CD14-positive monocyte (primary cell): ENCODE results near the gene CTNNA3. TPM values are rescaled to one million over a fixed set of nuclear protein-coding genes. Genes with fewer than 3 reads are reported as not detected.

Experiments used
- DNase-seq, 3 donors: peaks; one replicate each; pipeline ENCODE4 v3.0.0-alpha.2; 2011 to 2022
- H2AFZ ChIP-seq: 2 replicates; pipeline ENCODE4 v1.6.0; 2012; ENCODE audit warnings: mild to moderate bottlenecking, low read depth, low read length, inconsistent platforms; ENCODE audit not compliant: insufficient read depth, poor library complexity, severe bottlenecking
- H3K27ac ChIP-seq, 2 donors: 1 replicate in 1 of 2; 2 replicates in 1 of 2; pipeline ENCODE4 v1.5.1; 2012 to 2013; ENCODE audit warnings: low read length in 2 of 2, control low read depth in 1 of 2, inconsistent platforms in 1 of 2, low read depth in 1 of 2, mild to moderate bottlenecking in 1 of 2
- H3K27me3 ChIP-seq, 2 donors: one replicate each; pipeline versions ENCODE4 v1.6.0 to v1.6.1; 2011 to 2013; ENCODE audit warnings: low read length in 2 of 2; ENCODE audit not compliant: control insufficient read depth in 2 of 2, insufficient read depth in 2 of 2
- H3K36me3 ChIP-seq, 2 donors: replicated peaks in 1 of 2; 1 replicate in 1 of 2; 2 replicates in 1 of 2; pipeline versions ENCODE4 v1.5.1 to v1.6.1; 2012 to 2013; ENCODE audit warnings: low read length in 2 of 2, control low read depth in 1 of 2, inconsistent platforms in 1 of 2, mild to moderate bottlenecking in 1 of 2; ENCODE audit not compliant: insufficient read depth in 2 of 2, control insufficient read depth in 1 of 2
- H3K4me1 ChIP-seq, 2 donors: 1 replicate in 1 of 2; 2 replicates in 1 of 2; pipeline versions ENCODE4 v1.5.1 to v1.6.1; 2012 to 2013; ENCODE audit warnings: low read length in 2 of 2, control low read depth in 1 of 2, inconsistent platforms in 1 of 2, mild to moderate bottlenecking in 1 of 2, moderate library complexity in 1 of 2; ENCODE audit not compliant: insufficient read depth in 2 of 2, control insufficient read depth in 1 of 2
- H3K4me2 ChIP-seq: replicated peaks from 2 replicates; pipeline ENCODE3; 2012; ENCODE audit warnings: low read length, moderate library complexity, mild to moderate bottlenecking; ENCODE audit not compliant: poor library complexity, severe bottlenecking; ENCODE audit errors: extremely low read depth
- H3K4me3 ChIP-seq, 3 experiments: fragments of 200-600 bp in 1 of 3; sonication (generic) in 1 of 3; replicated peaks in 1 of 3; 1 replicate in 2 of 3; 2 replicates in 1 of 3; pipeline ENCODE4 v1.5.1; 2011 to 2013; ENCODE audit warnings: low read length in 3 of 3, mild to moderate bottlenecking in 3 of 3, control low read depth in 2 of 3, low read depth in 2 of 3, inconsistent platforms in 1 of 3, moderate library complexity in 1 of 3
- H3K79me2 ChIP-seq: 2 replicates; pipeline ENCODE4 v1.6.0; 2012; ENCODE audit warnings: mild to moderate bottlenecking, control low read depth, inconsistent platforms, low read length, moderate library complexity; ENCODE audit not compliant: insufficient read depth
- H3K9ac ChIP-seq: 2 replicates; pipeline ENCODE4 v1.6.0; 2017; ENCODE audit warnings: low read length, mild to moderate bottlenecking; ENCODE audit not compliant: insufficient read depth, poor library complexity, severe bottlenecking
- H3K9me3 ChIP-seq, 2 donors: replicated peaks in 1 of 2; 1 replicate in 1 of 2; 2 replicates in 1 of 2; pipeline versions ENCODE4 v1.5.1 to v1.6.1; 2012 to 2013; ENCODE audit warnings: low read length in 2 of 2, control low read depth in 1 of 2; ENCODE audit not compliant: control insufficient read depth in 1 of 2, insufficient read depth in 1 of 2
- H4K20me1 ChIP-seq: 2 replicates; pipeline ENCODE4 v1.6.0; 2012; ENCODE audit warnings: mild to moderate bottlenecking, low read length, control low read depth, moderate library complexity; ENCODE audit not compliant: insufficient read depth
- H3K27ac Mint-ChIP-seq, 7 donors: one replicate each; pipeline ENCODE4 v1.8.0; 2020; ENCODE audit warnings: mild to moderate bottlenecking in 7 of 7, mixed read lengths in 7 of 7, moderate library complexity in 6 of 7, inconsistent platforms in 2 of 7
- H3K27me3 Mint-ChIP-seq, 3 donors: one replicate each; pipeline ENCODE4 v1.8.0; 2021 to 2022; ENCODE audit warnings: low read depth in 3 of 3, mild to moderate bottlenecking in 3 of 3, mixed read lengths in 3 of 3, moderate library complexity in 3 of 3, inconsistent platforms in 1 of 3
- H3K36me3 Mint-ChIP-seq, 2 donors: one replicate each; pipeline ENCODE4 v1.8.0; 2020; ENCODE audit warnings: mixed read lengths in 2 of 2, inconsistent platforms in 1 of 2, mild to moderate bottlenecking in 1 of 2
- H3K4me1 Mint-ChIP-seq: one replicate; pipeline ENCODE4 v1.8.0; 2020; ENCODE audit warnings: mild to moderate bottlenecking, mixed read lengths
- H3K4me3 Mint-ChIP-seq, 2 donors: one replicate each; pipeline ENCODE4 v1.8.0; 2020; ENCODE audit warnings: mild to moderate bottlenecking in 2 of 2, mixed read lengths in 2 of 2, moderate library complexity in 1 of 2
- H3K9me3 Mint-ChIP-seq, 7 donors: one replicate each; pipeline ENCODE4 v1.8.0; 2020 to 2022; ENCODE audit warnings: mixed read lengths in 7 of 7, mild to moderate bottlenecking in 6 of 7, moderate library complexity in 6 of 7, inconsistent platforms in 2 of 7
- CTCF ChIP-seq: fragments of 200-600 bp; IDR thresholded peaks from one replicate; pipeline ENCODE4 v1.8.0; 2022; ENCODE audit warnings: antibody characterized with exemption, mild to moderate bottlenecking
- WGBS: methylation state at CpG from one replicate; pipeline ENCODE4 v1.1.5; 2013; ENCODE audit warnings: missing lambda C conversion rate; ENCODE audit not compliant: insufficient coverage; 5-methylcytosine and 5-hydroxymethylcytosine counted together
- intact Hi-C, 2 donors: fragments of 100-400 bp; cut with micrococcal nuclease; formaldehyde crosslinking; loops; one replicate each; pipeline versions ENCODE4 v1.15.0 to v1.15.1; 2023
- polyA plus RNA-seq, 3 donors: library from polyadenylated mRNA; depleted of rRNA in 1 of 3; unstranded in 2 of 3; stranded (reverse) in 1 of 3; fragments of 300-500 nt in 2 of 3; fragments of >200 nt in 1 of 3; fragmentation: Illumina TruSeq in 2 of 3; gene quantifications; 1 replicate in 2 of 3; 2 replicates in 1 of 3; pipeline ENCODE4 v1.2.3, GENCODE V29; 2012 to 2021

Gene CTNNA3
- polyA plus RNA-seq, 3 donors = not detected

DNA sequence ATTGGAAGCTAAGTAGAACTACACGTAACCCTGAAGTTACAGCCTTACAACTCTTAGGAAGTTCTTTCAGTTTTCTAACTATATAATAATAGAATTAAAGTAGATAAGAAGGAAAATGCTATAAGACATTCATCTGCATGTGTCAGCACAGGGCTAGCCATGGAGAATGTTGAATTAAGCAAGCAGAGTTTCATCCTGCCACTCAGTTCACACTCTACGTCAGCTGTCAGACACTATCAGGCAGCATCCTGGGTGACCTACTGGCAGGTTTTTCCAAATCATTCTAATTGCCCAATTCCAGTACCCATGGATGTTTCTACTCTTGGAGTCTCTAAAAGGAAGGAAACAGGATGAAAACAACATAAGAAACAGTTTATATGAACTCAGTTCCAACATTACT, 815.2 kb downstream of the CTNNA3 start:
- no peak overlapping the region for H2AFZ ChIP-seq
- no peaks in the 10 kb centered on the region for H4K20me1 ChIP-seq
- H3K4me1 ChIP-seq = no peaks in the 10 kb centered on the region
- H3K27me3 ChIP-seq = no peaks in the 10 kb centered on the region
- H3K36me3 ChIP-seq = no peaks in the 10 kb centered on the region
- H3K9ac ChIP-seq = no peak overlapping the region
- 100% methylated on average over 1 of the region's 2 CpGs for WGBS
- intact Hi-C loops = no loop called here
- Mint-ChIP-seq H3K4me1 (no peaks in the 10 kb centered on the region), H3K27me3 (no peaks in the 10 kb centered on the region), H3K36me3 (no peaks in the 10 kb centered on the region), H3K9me3 (peaks cover 0 to 4% (median 2%) of the 10 kb centered on the region in 7 donors), H3K27ac (no peak overlapping the region), H3K4me3 (no peak overlapping the region)
- DNase-seq = no peak
- H3K27ac ChIP-seq = no peak overlapping the region
- no peak overlapping the region for H3K4me3 ChIP-seq
- H3K4me2 ChIP-seq = no peak overlapping the region
- TF ChIP-seq CTCF = no peak
- no peaks in the 10 kb centered on the region for H3K79me2 ChIP-seq
- H3K9me3 ChIP-seq = no peaks in the 10 kb centered on the region

GRCh38 chr10:66880292-66880691, 815.7 kb downstream of the CTNNA3 start:
- H3K27ac Mint-ChIP-seq = no peak overlapping the region
- Histone ChIP-seq H3K9ac (no peak overlapping the region), H3K4me2 (no peak overlapping the region), H3K9me3 (no peaks in the 10 kb centered on the region), H3K36me3 (no peaks in the 10 kb centered on the region), H3K4me3 (no peak overlapping the region), H3K27me3 (no peaks in the 10 kb centered on the region), H4K20me1 (no peaks in the 10 kb centered on the region), H3K4me1 (no peaks in the 10 kb centered on the region), H3K27ac (no peak overlapping the region), H2AFZ (no peak overlapping the region), H3K79me2 (no peaks in the 10 kb centered on the region)
- no peak for DNase-seq
- no peaks in the 10 kb centered on the region for H3K4me1 Mint-ChIP-seq
- WGBS = no CpG with 5 or more reads among the region's 1 CpG
- intact Hi-C loops = no loop called here
- H3K4me3 Mint-ChIP-seq = no peak overlapping the region
- no peaks in the 10 kb centered on the region for H3K27me3 Mint-ChIP-seq
- TF ChIP-seq CTCF = no peak
- H3K36me3 Mint-ChIP-seq = no peaks in the 10 kb centered on the region
- peaks cover 0 to 4% (median 2%) of the 10 kb centered on the region in 7 donors for H3K9me3 Mint-ChIP-seq
